Calu3 (cell line): Measurements from ENCODE around the gene LSAMP. TPM values are rescaled to one million over a fixed set of nuclear protein-coding genes. Genes with fewer than 3 reads are reported as not detected.

Experiments
- BruUV-seq: library from RNA; stranded (reverse); fragments of 400-500 nt; replicated peaks from 2 replicates; lab custom pipeline; 2021; lab: Mats Ljungman, UMichigan
- CTCF ChIA-PET: fragments of 300-600 bp; sonication (Branson Sonifier 250); formaldehyde crosslinking; loops from one replicate; lab custom pipeline; 2022; ENCODE audit warnings: antibody characterized with exemption; lab: Charles Lee
- DNase-seq: peaks from one replicate; pipeline ENCODE4 v3.0.0; 2022
- H3K27ac Mint-ChIP-seq: one replicate; pipeline ENCODE4 v1.8.0; 2022; ENCODE audit warnings: mixed read lengths; ENCODE audit not compliant: unreplicated experiment
- H3K27me3 Mint-ChIP-seq: one replicate; pipeline ENCODE4 v1.8.0; 2022; ENCODE audit warnings: mixed read lengths; ENCODE audit not compliant: unreplicated experiment
- H3K36me3 Mint-ChIP-seq: one replicate; pipeline ENCODE4 v1.8.0; 2022; ENCODE audit warnings: mild to moderate bottlenecking, moderate library complexity, mixed read lengths; ENCODE audit not compliant: insufficient read depth, unreplicated experiment
- H3K4me1 Mint-ChIP-seq: one replicate; pipeline ENCODE4 v1.8.0; 2022; ENCODE audit warnings: mild to moderate bottlenecking, low read depth, mixed read lengths; ENCODE audit not compliant: unreplicated experiment
- H3K4me3 Mint-ChIP-seq: one replicate; pipeline ENCODE4 v1.8.0; 2022; ENCODE audit warnings: mild to moderate bottlenecking, low read depth, moderate library complexity, mixed read lengths; ENCODE audit not compliant: unreplicated experiment
- H3K9me3 Mint-ChIP-seq: one replicate; pipeline ENCODE4 v1.8.0; 2022; ENCODE audit warnings: low read depth, mixed read lengths; ENCODE audit not compliant: unreplicated experiment
- intact Hi-C: fragments of 100-400 bp; cut with micrococcal nuclease; formaldehyde crosslinking; loops from one replicate; pipeline ENCODE4 v1.10.0; 2022; ENCODE audit not compliant: unreplicated experiment
- total RNA-seq: library from RNA; stranded (reverse); gene quantifications from 2 replicates; pipeline ENCODE4 v1.2.3, GENCODE V29; 2022
- TF ChIP-seq, protein P1 (sequence below): fragments of 200-600 bp; IDR thresholded peaks from one replicate; pipeline ENCODE4 v1.8.0; 2022; ENCODE audit warnings: antibody characterized with exemption; ENCODE audit not compliant: unreplicated experiment

The LSAMP gene
- total RNA-seq, 1 experiment from 2014 or later, result 0.90 TPM

GRCh38 chr3:116166121-116166520 is 279.2 kb downstream of the LSAMP start:
- Mint-ChIP-seq H3K27me3 (no peaks in the 10 kb centered on the region), H3K9me3 (no peaks in the 10 kb centered on the region), H3K27ac (no peak overlapping the region), H3K4me3 (no peak overlapping the region), H3K36me3 (no peaks in the 10 kb centered on the region), H3K4me1 (peaks cover 4% of the 10 kb centered on the region)
- intact Hi-C loops, result no loop called here
- CTCF ChIA-PET, result no interaction called here
- no TSS peak for BruUV-seq
- TF ChIP-seq, protein P1, sequence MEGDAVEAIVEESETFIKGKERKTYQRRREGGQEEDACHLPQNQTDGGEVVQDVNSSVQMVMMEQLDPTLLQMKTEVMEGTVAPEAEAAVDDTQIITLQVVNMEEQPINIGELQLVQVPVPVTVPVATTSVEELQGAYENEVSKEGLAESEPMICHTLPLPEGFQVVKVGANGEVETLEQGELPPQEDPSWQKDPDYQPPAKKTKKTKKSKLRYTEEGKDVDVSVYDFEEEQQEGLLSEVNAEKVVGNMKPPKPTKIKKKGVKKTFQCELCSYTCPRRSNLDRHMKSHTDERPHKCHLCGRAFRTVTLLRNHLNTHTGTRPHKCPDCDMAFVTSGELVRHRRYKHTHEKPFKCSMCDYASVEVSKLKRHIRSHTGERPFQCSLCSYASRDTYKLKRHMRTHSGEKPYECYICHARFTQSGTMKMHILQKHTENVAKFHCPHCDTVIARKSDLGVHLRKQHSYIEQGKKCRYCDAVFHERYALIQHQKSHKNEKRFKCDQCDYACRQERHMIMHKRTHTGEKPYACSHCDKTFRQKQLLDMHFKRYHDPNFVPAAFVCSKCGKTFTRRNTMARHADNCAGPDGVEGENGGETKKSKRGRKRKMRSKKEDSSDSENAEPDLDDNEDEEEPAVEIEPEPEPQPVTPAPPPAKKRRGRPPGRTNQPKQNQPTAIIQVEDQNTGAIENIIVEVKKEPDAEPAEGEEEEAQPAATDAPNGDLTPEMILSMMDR, result no peak
- DNase-seq, result no peak

- H3K36me3 Mint-ChIP-seq, result no peaks in the 10 kb centered on the region
- no peaks in the 10 kb centered on the region for H3K27me3 Mint-ChIP-seq
- no TSS peak for BruUV-seq
- CTCF ChIA-PET, result no interaction called here
- TF ChIP-seq, protein P1, result no peak
- intact Hi-C loops, result no loop called here
- H3K4me1 Mint-ChIP-seq, result no peaks in the 10 kb centered on the region
- no peak for DNase-seq
- H3K27ac Mint-ChIP-seq, result no peak overlapping the region
- no peak overlapping the region for H3K4me3 Mint-ChIP-seq
- no peaks in the 10 kb centered on the region for H3K9me3 Mint-ChIP-seq
These were observed 279.6 kb downstream of the LSAMP start for GRCh38 chr3:116165641-116166040.

GRCh38 chr3:116165135-116165534 is 280.2 kb downstream of the LSAMP start:
- DNase-seq, result no peak
- no peak overlapping the region for H3K4me3 Mint-ChIP-seq
- no peaks in the 10 kb centered on the region for H3K4me1 Mint-ChIP-seq
- no TSS peak for BruUV-seq
- H3K27me3 Mint-ChIP-seq, result no peaks in the 10 kb centered on the region
- CTCF ChIA-PET, result no interaction called here
- TF ChIP-seq, protein P1, result no peak
- H3K36me3 Mint-ChIP-seq, result no peaks in the 10 kb centered on the region
- no peak overlapping the region for H3K27ac Mint-ChIP-seq
- intact Hi-C loops, result no loop called here
- H3K9me3 Mint-ChIP-seq, result no peaks in the 10 kb centered on the region

GRCh38 chr3:116164039-116164438 is 281.2 kb downstream of the LSAMP start:
- Mint-ChIP-seq H3K9me3 (no peaks in the 10 kb centered on the region), H3K4me1 (no peaks in the 10 kb centered on the region), H3K27me3 (no peaks in the 10 kb centered on the region), H3K27ac (no peak overlapping the region), H3K4me3 (no peak overlapping the region), H3K36me3 (no peaks in the 10 kb centered on the region)
- BruUV-seq, result no TSS peak
- intact Hi-C loops, result no loop called here
- no peak for DNase-seq
- CTCF ChIA-PET, result no interaction called here
- TF ChIP-seq, protein P1, result no peak
